ENCODE results near the gene MYRFL.

The MYRFL gene

GRCh38 chr12:69921831-69922230 lies 96.8 kb downstream of the MYRFL start:
- H3K4me3 ChIP-seq (ENCODE audit: low read length): no peak overlapping the region
- TF ChIP-seq ZNF274 (IDR thresholded peaks at IDR 0.05; ENCODE audit: low read depth, low read length): no peak

- TF ChIP-seq ZNF274 (IDR thresholded peaks at IDR 0.05; ENCODE audit: low read depth, low read length): no peak
- no peak overlapping the region for H3K4me3 ChIP-seq (ENCODE audit: low read length)
These were observed 98.0 kb downstream of the MYRFL start for GRCh38 chr12:69922999-69923398.

GRCh38 chr12:69925291-69925690 lies 100.3 kb downstream of the MYRFL start:
- no peak overlapping the region for H3K4me3 ChIP-seq (ENCODE audit: low read length)
- no peak for TF ChIP-seq ZNF274 (IDR thresholded peaks at IDR 0.05; ENCODE audit: low read depth, low read length)

GRCh38 chr12:69927164-69927563 lies 102.1 kb downstream of the MYRFL start:
- TF ChIP-seq ZNF274 (IDR thresholded peaks at IDR 0.05; ENCODE audit: low read depth, low read length): no peak
- no peak overlapping the region for H3K4me3 ChIP-seq (ENCODE audit: low read length)

GRCh38 chr12:69929125-69929524 lies 104.1 kb downstream of the MYRFL start:
- TF ChIP-seq ZNF274 (IDR thresholded peaks at IDR 0.05; ENCODE audit: low read depth, low read length): no peak
- H3K4me3 ChIP-seq (ENCODE audit: low read length): no peak overlapping the region

- no peak for TF ChIP-seq ZNF274 (IDR thresholded peaks at IDR 0.05; ENCODE audit: low read depth, low read length)
- no peak overlapping the region for H3K4me3 ChIP-seq (ENCODE audit: low read length)
These were observed 104.5 kb downstream of the MYRFL start for GRCh38 chr12:69929531-69929930.

GRCh38 chr12:69931569-69931968 lies 106.5 kb downstream of the MYRFL start:
- TF ChIP-seq ZNF274 (IDR thresholded peaks at IDR 0.05; ENCODE audit: low read depth, low read length): no peak
- H3K4me3 ChIP-seq (ENCODE audit: low read length): no peak overlapping the region

GRCh38 chr12:69932154-69932553 lies 107.1 kb downstream of the MYRFL start:
- TF ChIP-seq ZNF274 (IDR thresholded peaks at IDR 0.05; ENCODE audit: low read depth, low read length): no peak
- no peak overlapping the region for H3K4me3 ChIP-seq (ENCODE audit: low read length)

GRCh38 chr12:69932676-69933552 lies 107.9 kb downstream of the MYRFL start:
- H3K4me3 ChIP-seq (ENCODE audit: low read length): no peak overlapping the region
- no peak for TF ChIP-seq ZNF274 (IDR thresholded peaks at IDR 0.05; ENCODE audit: low read depth, low read length)

- TF ChIP-seq ZNF274 (IDR thresholded peaks at IDR 0.05; ENCODE audit: low read depth, low read length): no peak
These were observed 109.0 kb downstream of the MYRFL start for GRCh38 chr12:69934011-69934410.

GRCh38 chr12:69935651-69936100 lies 110.6 kb downstream of the MYRFL start:
- no peak for TF ChIP-seq ZNF274 (IDR thresholded peaks at IDR 0.05; ENCODE audit: low read depth, low read length)

More at GRCh38 chr12:69934011-69934410, 109.0 kb downstream of the MYRFL start:
- no peak overlapping the region for H3K4me3 ChIP-seq (ENCODE audit: low read length)

GRCh38 chr12:69936214-69936731 lies 111.2 kb downstream of the MYRFL start:
- H3K4me3 ChIP-seq (ENCODE audit: low read length): no peak overlapping the region
- no peak for TF ChIP-seq ZNF274 (IDR thresholded peaks at IDR 0.05; ENCODE audit: low read depth, low read length)

More at GRCh38 chr12:69935651-69936100, 110.6 kb downstream of the MYRFL start:
- H3K4me3 ChIP-seq (ENCODE audit: low read length): no peak overlapping the region

- TF ChIP-seq ZNF274 (IDR thresholded peaks at IDR 0.05; ENCODE audit: low read depth, low read length): no peak
- H3K4me3 ChIP-seq (ENCODE audit: low read length): no peak overlapping the region
These were observed 111.7 kb downstream of the MYRFL start for GRCh38 chr12:69936766-69937165.

GRCh38 chr12:69947123-69947522 lies 122.1 kb downstream of the MYRFL start:
- TF ChIP-seq ZNF274 (IDR thresholded peaks at IDR 0.05; ENCODE audit: low read depth, low read length): no peak
- H3K4me3 ChIP-seq (ENCODE audit: low read length): no peak overlapping the region

- no peak for TF ChIP-seq ZNF274 (IDR thresholded peaks at IDR 0.05; ENCODE audit: low read depth, low read length)
These were observed 122.9 kb downstream of the MYRFL start for GRCh38 chr12:69947897-69948296.

More at GRCh38 chr12:69947897-69948296, 122.9 kb downstream of the MYRFL start:
- no peak overlapping the region for H3K4me3 ChIP-seq (ENCODE audit: low read length)
